Measurements from ENCODE around the gene IMPA2.
"Not testable (repeated sequence)": the region's sequence is repeated elsewhere in the genome, so short reads cannot be mapped to it uniquely, and the experiment has no call there.

IMPA2 gene

GRCh38 chr18:11950824-11951223 is 30.5 kb upstream of the IMPA2 start:
- H3K27me3 ChIP-seq (ENCODE audit: control insufficient read depth, insufficient read depth, low read length) = no peaks in the 10 kb centered on the region
- no peak overlapping the region for H3K9ac ChIP-seq (ENCODE audit: low read length)
- no peak overlapping the region for H3K4me3 ChIP-seq (ENCODE audit: low read length)
- H3K36me3 ChIP-seq (ENCODE audit: control insufficient read depth, insufficient read depth, low read length) = no peaks in the 10 kb centered on the region
- no peaks in the 10 kb centered on the region for H3K9me3 ChIP-seq (ENCODE audit: control insufficient read depth, low read length)
- H3K4me1 ChIP-seq (ENCODE audit: control insufficient read depth, insufficient read depth, low read length) = peaks cover 14% of the 10 kb centered on the region

GRCh38 chr18:11951390-11951851 is 29.9 kb upstream of the IMPA2 start:
- Histone ChIP-seq H3K27me3 (ENCODE audit: control insufficient read depth, insufficient read depth, low read length) (no peaks in the 10 kb centered on the region), H3K4me3 (ENCODE audit: low read length) (no peak overlapping the region), H3K9me3 (ENCODE audit: control insufficient read depth, low read length) (no peaks in the 10 kb centered on the region), H3K4me1 (ENCODE audit: control insufficient read depth, insufficient read depth, low read length) (peaks cover 10% of the 10 kb centered on the region), H3K36me3 (ENCODE audit: control insufficient read depth, insufficient read depth, low read length) (no peaks in the 10 kb centered on the region), H3K9ac (ENCODE audit: low read length) (no peak overlapping the region)

- Histone ChIP-seq H3K4me1 (ENCODE audit: control insufficient read depth, insufficient read depth, low read length) (no peaks in the 10 kb centered on the region), H3K9me3 (ENCODE audit: control insufficient read depth, low read length) (peaks cover 12% of the 10 kb centered on the region), H3K9ac (ENCODE audit: low read length) (no peak overlapping the region), H3K4me3 (ENCODE audit: low read length) (no peak overlapping the region), H3K36me3 (ENCODE audit: control insufficient read depth, insufficient read depth, low read length) (no peaks in the 10 kb centered on the region), H3K27me3 (ENCODE audit: control insufficient read depth, insufficient read depth, low read length) (no peaks in the 10 kb centered on the region)
Measured at GRCh38 chr18:11953113-11953512, 28.2 kb upstream of the IMPA2 start.

GRCh38 chr18:11955239-11956029 is 25.9 kb upstream of the IMPA2 start:
- H3K9ac ChIP-seq (ENCODE audit: low read length) = no peak overlapping the region
- H3K36me3 ChIP-seq (ENCODE audit: control insufficient read depth, insufficient read depth, low read length) = no peaks in the 10 kb centered on the region
- no peak overlapping the region for H3K4me3 ChIP-seq (ENCODE audit: low read length)
- H3K9me3 ChIP-seq (ENCODE audit: control insufficient read depth, low read length) = peaks cover 12% of the 10 kb centered on the region
- no peaks in the 10 kb centered on the region for H3K27me3 ChIP-seq (ENCODE audit: control insufficient read depth, insufficient read depth, low read length)
- no peaks in the 10 kb centered on the region for H3K4me1 ChIP-seq (ENCODE audit: control insufficient read depth, insufficient read depth, low read length)

- H3K9ac ChIP-seq (ENCODE audit: low read length) = no peak overlapping the region
- no peak overlapping the region for H3K4me3 ChIP-seq (ENCODE audit: low read length)
- H3K9me3 ChIP-seq (ENCODE audit: control insufficient read depth, low read length) = peaks cover 12% of the 10 kb centered on the region
- no peaks in the 10 kb centered on the region for H3K27me3 ChIP-seq (ENCODE audit: control insufficient read depth, insufficient read depth, low read length)
- H3K36me3 ChIP-seq (ENCODE audit: control insufficient read depth, insufficient read depth, low read length) = no peaks in the 10 kb centered on the region
- H3K4me1 ChIP-seq (ENCODE audit: control insufficient read depth, insufficient read depth, low read length) = no peaks in the 10 kb centered on the region
Measured at GRCh38 chr18:11956371-11957308, 24.7 kb upstream of the IMPA2 start.

- H3K27me3 ChIP-seq (ENCODE audit: control insufficient read depth, insufficient read depth, low read length) = no peaks in the 10 kb centered on the region
- H3K4me3 ChIP-seq (ENCODE audit: low read length) = no peak overlapping the region
- peaks cover 12% of the 10 kb centered on the region for H3K9me3 ChIP-seq (ENCODE audit: control insufficient read depth, low read length)
- H3K4me1 ChIP-seq (ENCODE audit: control insufficient read depth, insufficient read depth, low read length) = no peaks in the 10 kb centered on the region
- no peaks in the 10 kb centered on the region for H3K36me3 ChIP-seq (ENCODE audit: control insufficient read depth, insufficient read depth, low read length)
- H3K9ac ChIP-seq (ENCODE audit: low read length) = no peak overlapping the region
Measured at GRCh38 chr18:11957636-11958035, 23.7 kb upstream of the IMPA2 start.

DNA sequence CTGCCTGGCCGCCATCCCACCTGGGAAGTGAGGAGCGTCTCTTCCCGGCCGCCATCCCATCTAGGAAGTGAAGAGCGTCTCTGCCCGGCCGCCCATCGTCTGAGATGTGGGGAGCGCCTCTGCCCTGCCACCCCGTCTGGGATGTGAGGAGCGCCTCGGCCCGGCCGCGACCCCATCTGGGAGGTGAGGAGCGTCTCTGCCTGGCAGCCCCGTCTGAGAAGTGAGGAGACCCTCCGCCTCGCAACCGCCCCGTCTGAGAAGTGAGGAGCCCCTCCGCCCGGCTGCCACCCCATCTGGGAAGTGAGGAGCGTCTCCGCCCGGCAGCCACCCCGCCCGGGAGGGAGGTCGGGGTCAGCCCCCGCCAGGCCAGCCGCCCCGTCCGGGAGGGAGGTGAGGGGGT is 21.7 kb upstream of the IMPA2 start:
- not testable (repeated sequence) for H3K4me1 ChIP-seq (ENCODE audit: control insufficient read depth, insufficient read depth, low read length); H3K36me3 ChIP-seq (ENCODE audit: control insufficient read depth, insufficient read depth, low read length); H3K4me3 ChIP-seq (ENCODE audit: low read length); H3K9ac ChIP-seq (ENCODE audit: low read length); H3K27me3 ChIP-seq (ENCODE audit: control insufficient read depth, insufficient read depth, low read length)
- H3K9me3 ChIP-seq (ENCODE audit: control insufficient read depth, low read length) = peaks cover 12% of the 10 kb centered on the region

- no peak overlapping the region for H3K4me3 ChIP-seq (ENCODE audit: low read length)
- no peak overlapping the region for H3K9ac ChIP-seq (ENCODE audit: low read length)
- no peaks in the 10 kb centered on the region for H3K36me3 ChIP-seq (ENCODE audit: control insufficient read depth, insufficient read depth, low read length)
- H3K4me1 ChIP-seq (ENCODE audit: control insufficient read depth, insufficient read depth, low read length) = no peaks in the 10 kb centered on the region
- H3K9me3 ChIP-seq (ENCODE audit: control insufficient read depth, low read length) = peaks cover 12% of the 10 kb centered on the region
- no peaks in the 10 kb centered on the region for H3K27me3 ChIP-seq (ENCODE audit: control insufficient read depth, insufficient read depth, low read length)
Measured at GRCh38 chr18:11960743-11961380, 20.4 kb upstream of the IMPA2 start.

GRCh38 chr18:11962597-11962996 is 18.7 kb upstream of the IMPA2 start:
- H3K36me3 ChIP-seq (ENCODE audit: control insufficient read depth, insufficient read depth, low read length) = no peaks in the 10 kb centered on the region
- peaks cover 2% of the 10 kb centered on the region for H3K9me3 ChIP-seq (ENCODE audit: control insufficient read depth, low read length)
- H3K4me3 ChIP-seq (ENCODE audit: low read length) = no peak overlapping the region
- no peaks in the 10 kb centered on the region for H3K4me1 ChIP-seq (ENCODE audit: control insufficient read depth, insufficient read depth, low read length)
- H3K27me3 ChIP-seq (ENCODE audit: control insufficient read depth, insufficient read depth, low read length) = no peaks in the 10 kb centered on the region
- no peak overlapping the region for H3K9ac ChIP-seq (ENCODE audit: low read length)

- H3K36me3 ChIP-seq (ENCODE audit: control insufficient read depth, insufficient read depth, low read length) = no peaks in the 10 kb centered on the region
- no peak overlapping the region for H3K9ac ChIP-seq (ENCODE audit: low read length)
- H3K4me1 ChIP-seq (ENCODE audit: control insufficient read depth, insufficient read depth, low read length) = no peaks in the 10 kb centered on the region
- H3K9me3 ChIP-seq (ENCODE audit: control insufficient read depth, low read length) = no peaks in the 10 kb centered on the region
- no peaks in the 10 kb centered on the region for H3K27me3 ChIP-seq (ENCODE audit: control insufficient read depth, insufficient read depth, low read length)
- no peak overlapping the region for H3K4me3 ChIP-seq (ENCODE audit: low read length)
Measured at GRCh38 chr18:11963991-11964484, 17.3 kb upstream of the IMPA2 start.

DNA sequence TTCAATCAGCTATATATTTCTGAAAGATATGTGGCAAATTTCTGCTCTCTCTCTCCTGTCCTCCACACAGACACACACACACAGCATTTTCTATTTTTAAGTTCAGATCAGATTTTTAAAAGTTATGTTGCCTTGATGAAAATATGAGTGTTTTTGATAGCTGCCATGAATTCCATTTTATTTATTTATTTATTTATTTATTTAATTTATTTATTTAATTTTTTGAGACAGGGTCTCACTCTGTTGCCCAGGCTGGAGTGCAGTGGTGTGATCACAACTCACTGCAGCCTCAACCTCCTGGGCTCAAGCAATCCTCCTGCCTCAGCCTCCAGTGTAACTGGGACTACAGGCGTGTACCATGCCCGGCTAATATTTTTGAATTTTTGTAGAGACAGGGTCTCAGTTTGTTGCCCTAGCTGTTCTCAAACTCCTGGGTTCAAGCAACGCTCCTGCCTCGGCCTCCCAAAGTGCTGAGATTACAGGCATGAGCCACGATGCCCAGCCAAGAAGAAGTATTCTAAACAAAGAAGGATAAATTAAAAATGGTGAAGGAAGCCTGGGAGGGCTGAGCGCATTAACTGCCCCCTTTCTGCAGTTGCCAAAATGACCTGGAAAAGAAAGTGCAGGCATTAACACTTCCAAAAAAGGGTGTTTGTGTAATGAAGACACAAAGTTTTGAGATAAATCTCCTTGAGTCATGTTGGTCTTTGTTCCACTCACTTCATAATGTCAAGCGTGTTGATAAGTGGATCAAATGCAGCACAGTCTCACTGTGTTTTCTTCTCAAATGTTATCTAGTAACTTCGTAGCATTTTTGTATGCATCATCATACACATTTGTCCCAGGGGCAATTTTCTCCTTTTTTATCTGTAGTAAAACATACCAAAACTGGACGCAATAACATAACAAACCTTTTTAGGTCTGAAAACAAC is 11.1 kb upstream of the IMPA2 start:
- H3K27me3 ChIP-seq (ENCODE audit: control insufficient read depth, insufficient read depth, low read length) = no peaks in the 10 kb centered on the region
- no peaks in the 10 kb centered on the region for H3K9me3 ChIP-seq (ENCODE audit: control insufficient read depth, low read length)
- H3K36me3 ChIP-seq (ENCODE audit: control insufficient read depth, insufficient read depth, low read length) = no peaks in the 10 kb centered on the region
- no peak overlapping the region for H3K4me3 ChIP-seq (ENCODE audit: low read length)
- no peaks in the 10 kb centered on the region for H3K4me1 ChIP-seq (ENCODE audit: control insufficient read depth, insufficient read depth, low read length)
- no peak overlapping the region for H3K9ac ChIP-seq (ENCODE audit: low read length)
